ENCODE results near the gene HIC1.
"Not testable (repeated sequence)": the region's sequence is repeated elsewhere in the genome, so short reads cannot be mapped to it uniquely, and the experiment has no call there.

Gene HIC1, protein sequence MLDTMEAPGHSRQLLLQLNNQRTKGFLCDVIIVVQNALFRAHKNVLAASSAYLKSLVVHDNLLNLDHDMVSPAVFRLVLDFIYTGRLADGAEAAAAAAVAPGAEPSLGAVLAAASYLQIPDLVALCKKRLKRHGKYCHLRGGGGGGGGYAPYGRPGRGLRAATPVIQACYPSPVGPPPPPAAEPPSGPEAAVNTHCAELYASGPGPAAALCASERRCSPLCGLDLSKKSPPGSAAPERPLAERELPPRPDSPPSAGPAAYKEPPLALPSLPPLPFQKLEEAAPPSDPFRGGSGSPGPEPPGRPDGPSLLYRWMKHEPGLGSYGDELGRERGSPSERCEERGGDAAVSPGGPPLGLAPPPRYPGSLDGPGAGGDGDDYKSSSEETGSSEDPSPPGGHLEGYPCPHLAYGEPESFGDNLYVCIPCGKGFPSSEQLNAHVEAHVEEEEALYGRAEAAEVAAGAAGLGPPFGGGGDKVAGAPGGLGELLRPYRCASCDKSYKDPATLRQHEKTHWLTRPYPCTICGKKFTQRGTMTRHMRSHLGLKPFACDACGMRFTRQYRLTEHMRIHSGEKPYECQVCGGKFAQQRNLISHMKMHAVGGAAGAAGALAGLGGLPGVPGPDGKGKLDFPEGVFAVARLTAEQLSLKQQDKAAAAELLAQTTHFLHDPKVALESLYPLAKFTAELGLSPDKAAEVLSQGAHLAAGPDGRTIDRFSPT

DNA sequence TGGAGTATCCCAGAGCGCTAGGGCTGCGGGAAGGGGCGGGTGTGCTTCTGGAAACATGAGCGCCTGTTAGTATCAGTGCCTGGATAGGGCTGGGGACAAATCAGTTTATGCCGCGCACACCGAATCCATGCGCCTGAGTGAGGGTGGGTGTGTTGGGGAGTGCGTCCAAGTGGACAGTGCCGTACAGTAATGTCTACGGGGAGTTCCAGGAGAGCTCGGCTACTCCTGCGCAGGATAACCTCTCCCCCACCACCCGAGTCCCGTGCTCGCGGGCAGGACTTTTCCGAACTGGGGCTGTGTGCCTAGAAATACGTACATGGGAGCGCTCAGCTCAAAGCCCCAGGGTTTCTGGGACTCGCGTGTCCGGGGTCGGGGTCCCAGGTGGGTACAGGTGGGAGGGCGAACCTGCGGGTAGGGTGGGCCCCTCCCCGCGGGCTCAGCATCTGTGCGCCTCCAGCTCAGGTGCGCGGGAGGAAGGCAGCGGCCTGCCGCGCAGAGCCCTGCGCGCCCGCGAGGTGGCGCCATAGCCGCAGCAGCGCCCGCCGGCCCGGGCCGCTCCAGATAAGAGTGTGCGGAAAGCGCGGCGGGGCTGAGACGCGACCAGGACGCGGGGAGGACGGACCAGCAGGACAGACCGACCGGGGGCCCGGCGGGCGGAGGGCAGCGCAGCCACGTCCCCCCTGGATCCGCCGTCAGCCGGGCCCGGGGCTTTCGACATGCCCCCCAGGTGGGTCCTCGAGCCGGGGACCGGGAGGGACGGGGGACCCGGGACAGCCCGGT, at the start of gene HIC1:
Gene HIC1 (plus strand): TSS at position 592 of the 780 bp plus-strand sequence. CDS start 1,588 bp downstream, outside the sequence.
- DNase-seq (ENCODE audit: low read depth), result peak; percentile 72

DNA sequence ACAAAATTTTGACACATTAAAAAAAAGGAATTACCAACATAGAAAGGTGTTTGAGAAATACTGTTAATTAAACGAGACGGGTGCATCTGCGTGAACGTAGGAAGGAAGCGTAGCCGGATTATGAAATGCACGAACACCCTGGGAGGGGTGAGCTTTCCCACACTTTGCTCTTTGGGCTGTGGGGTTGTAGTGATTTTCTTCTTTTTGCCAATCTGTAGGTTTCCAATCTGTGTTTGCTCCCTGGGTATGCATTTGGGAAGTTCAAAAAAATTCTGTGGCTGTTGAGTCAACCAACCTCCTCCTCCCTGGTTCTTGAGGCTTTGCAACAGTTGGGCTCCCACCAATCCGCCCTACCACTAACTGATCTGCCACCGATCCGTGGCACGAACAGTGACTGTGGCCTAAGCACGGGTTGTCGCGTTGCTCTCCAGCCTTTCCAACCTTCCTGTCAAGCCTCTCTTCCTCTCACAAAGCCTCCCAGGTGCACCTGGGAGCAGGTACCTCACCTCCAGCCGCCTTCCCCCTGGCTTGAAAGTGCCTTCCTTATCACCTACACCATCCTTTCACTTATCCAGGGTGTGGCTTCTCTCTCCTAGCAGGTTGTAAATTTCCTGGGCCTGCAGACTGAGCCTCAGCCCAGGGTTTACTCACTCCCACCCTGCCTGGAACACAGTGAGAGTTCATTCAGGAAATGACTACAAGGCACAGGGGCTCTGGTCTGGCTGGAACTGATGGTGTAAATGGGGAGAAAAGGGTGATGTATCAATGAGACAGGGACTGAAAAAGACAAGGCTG, 46.4 kb upstream of the HIC1 start:
- no peak for DNase-seq (ENCODE audit: low read depth)

DNA sequence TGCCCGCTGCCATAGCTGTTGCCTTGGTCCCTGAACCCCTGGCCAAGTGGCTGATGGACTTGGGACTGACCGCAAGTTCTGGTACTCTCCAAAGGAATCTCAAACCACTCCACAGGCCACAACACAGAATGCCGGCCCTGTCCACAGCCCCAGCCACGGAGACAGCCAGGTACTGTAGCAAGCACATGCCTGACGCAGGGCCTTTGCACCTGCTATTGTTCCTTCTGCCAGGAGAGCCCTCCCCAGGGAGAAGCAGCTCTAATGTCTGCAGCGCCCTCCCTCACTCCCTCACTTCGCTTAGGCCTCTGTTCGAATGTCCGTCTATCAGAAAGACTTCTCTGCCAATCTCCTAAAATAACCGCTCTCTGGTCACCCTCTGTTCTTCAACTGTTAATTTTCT, 45.2 kb upstream of the HIC1 start:
- DNase-seq (ENCODE audit: low read depth), result no peak

DNA sequence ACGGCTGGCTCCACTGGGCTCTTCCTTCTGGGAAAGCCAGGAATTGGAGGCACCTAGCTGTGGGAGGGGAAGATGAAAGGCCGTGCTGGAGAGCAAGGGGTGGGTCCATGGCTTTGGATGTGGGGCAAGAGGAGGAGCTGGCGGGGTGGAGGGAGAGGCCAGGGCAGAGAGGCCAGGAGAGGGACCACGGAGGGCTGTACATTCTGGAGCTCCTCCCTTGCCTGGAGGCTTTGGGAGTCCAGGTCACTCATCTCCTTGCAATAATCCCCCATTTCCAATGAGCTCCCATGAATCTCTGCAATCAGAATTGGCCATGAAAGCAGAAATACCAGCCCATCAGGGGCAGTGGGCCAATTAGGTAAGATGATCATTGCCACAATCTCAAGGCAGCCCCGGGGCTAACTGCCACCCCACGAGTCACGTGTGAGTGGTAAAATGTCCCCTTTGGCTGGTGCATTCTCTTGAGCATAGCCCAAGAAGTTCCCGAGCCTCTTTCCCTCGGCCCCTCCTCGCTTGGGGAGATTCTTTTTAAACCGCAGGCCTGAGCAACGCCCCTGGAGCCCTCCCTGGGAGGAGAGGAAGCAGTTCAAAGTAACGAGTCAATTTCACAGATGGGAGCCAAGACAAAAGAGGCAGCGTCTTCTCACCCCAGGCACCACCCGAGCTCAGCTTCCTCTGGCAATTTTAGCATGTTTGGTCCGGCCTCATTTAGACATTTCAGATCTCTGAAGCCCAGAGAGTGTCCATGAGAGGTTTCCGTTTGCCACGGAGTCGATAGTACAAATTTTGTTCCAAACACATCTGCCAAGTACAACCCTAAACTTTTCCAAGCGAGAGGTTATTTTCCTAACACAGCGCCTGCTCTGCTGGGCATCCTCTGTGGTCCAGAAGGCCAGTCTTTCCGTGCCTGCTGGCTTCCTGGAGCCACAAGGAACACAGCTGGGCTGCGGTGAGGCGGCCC, 43.2 kb upstream of the HIC1 start:
- DNase-seq (ENCODE audit: low read depth), result no peak

DNA sequence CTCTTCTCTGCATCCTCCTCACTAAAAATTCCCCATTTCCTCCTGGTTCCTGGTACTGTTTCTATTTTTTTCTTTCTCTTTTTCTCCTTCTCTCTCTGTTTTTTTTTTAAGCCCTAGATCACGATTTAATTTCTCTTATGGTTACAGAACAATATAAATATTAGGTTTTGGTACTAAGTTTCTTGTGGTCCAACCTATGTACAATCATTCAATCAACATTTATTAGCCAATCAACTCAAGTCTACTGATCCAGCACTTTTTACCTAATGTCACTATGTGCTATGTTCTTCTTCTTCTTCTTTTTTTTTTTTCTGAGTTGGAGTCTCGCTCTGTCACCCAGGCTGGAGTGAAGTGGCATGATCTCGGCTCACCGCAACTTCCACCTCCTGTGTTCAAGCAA, 42.4 kb upstream of the HIC1 start:
- DNase-seq (ENCODE audit: low read depth), result no peak

DNA sequence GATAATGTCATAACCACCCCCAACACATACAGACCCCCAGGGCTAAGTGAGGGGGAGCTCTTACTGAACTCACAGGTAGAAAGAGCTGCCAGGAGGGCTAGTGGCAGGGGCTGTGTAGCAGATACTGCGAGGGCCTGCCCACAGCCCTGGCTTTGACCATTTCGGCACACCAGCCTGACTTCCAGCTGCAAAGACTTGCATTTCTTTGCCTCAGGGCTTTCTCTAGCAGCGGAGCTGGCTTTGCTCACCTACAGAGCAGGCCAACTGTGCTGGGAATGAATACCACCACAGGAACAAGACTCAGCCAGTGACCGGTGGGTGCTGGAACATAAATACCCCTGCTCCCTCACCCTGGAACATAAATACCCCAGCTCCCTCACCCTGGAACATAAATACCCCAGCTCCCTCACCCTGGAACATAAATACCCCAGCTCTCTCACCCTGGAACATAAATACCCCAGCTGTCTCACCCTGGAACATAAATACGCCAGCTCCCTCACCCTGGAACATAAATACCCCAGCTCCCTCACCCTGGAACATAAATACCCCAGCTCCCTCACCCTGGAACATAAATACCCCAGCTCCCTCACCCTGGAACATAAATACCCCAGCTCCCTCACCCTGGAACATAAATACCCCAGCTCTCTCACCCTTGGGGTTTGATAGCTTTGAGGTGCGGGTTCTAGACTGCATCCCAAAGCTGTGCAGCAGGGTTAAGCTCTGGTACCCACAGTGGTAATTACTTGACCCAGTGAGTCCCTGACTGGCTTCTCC, 41.5 kb upstream of the HIC1 start:
- DNase-seq (ENCODE audit: low read depth), result not testable (repeated sequence)

DNA sequence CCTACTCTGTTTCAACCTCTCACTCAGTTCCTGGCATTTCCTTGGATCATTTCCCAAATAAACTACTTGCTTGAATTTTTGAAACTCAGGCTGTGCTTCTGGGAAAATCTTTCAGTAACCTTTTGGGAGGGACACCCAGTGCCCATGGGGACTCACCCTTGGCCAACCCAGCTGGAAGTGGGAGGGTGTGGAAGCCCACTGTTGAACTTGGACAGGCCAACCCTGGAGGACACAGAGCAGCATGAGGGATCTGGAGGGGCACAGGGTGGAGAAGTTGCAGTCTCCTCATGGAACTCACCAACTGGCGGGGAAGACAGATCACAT, 40.9 kb upstream of the HIC1 start:
- DNase-seq (ENCODE audit: low read depth), result no peak

DNA sequence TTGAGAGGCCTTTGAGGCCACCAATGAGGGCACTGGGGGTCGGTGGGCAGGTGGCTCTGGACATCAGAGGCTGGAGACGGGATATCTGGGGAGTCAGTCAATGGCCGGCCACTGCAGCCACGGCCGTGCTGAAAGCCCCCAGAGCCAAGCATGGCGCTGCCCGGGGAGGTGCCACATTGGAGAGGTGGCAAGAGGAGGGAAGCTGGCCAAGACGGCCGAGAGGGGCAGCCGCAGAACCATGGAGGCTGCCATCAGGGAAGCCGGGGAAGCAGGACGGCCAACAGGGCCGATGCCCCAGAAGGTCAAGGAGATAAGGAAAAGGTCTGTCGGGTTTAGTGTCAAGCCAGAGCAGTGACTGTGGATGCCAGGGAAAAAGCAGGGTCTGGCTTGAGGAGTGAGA, 39.6 kb upstream of the HIC1 start:
- DNase-seq (ENCODE audit: low read depth), result no peak

DNA sequence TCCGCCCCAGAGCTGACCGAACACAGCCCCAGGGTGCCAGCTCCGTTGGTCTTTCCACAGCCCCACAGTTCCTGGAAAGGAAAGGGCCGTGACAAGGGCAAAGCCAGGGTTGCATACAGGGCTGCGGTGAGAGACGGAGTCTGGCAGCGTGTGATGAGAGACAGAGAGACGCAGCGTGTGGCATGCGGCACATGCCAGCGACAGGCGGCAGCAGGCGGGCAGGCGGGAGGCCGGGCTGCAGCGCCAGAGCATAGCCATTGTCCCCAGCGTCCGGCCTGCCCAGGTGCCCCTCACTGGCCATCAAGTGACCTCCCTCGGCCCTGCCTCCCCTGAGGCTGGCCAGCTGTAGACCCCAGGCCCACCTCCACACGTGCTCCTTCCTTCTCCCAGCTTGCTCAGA, 38.4 kb upstream of the HIC1 start:
- no peak for DNase-seq (ENCODE audit: low read depth)

DNA sequence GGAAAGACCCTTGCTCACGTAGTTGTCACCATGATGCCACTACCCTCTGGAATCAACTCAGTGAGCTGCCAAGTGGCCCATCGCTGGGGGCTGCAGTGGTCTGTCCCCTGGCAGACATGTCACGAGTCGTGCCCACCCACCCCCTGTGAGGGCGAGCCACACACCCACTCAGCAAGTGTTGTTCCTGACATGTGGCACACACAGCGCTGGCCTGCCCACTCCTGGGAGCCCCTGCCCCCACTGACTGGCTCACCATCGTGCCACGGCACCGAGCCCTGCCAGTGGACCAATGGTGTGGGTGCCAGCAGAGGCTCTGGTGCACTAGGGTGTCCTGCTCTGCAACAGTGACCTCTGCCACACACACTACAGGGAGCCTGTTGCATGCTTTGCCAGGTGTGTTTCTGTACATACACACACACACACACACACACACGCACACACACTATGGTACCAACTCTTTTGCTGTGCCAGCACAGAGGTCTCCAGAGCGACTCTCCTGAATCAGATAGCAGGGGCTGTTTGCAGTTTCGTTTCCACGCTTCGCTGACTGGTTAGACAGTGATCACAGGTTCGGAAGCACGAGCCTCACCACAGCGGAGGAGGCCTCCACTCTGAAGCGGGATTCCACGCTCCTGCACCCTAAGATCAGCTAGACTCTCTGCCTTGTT, 37.5 kb upstream of the HIC1 start:
- DNase-seq (ENCODE audit: low read depth), result no peak

DNA sequence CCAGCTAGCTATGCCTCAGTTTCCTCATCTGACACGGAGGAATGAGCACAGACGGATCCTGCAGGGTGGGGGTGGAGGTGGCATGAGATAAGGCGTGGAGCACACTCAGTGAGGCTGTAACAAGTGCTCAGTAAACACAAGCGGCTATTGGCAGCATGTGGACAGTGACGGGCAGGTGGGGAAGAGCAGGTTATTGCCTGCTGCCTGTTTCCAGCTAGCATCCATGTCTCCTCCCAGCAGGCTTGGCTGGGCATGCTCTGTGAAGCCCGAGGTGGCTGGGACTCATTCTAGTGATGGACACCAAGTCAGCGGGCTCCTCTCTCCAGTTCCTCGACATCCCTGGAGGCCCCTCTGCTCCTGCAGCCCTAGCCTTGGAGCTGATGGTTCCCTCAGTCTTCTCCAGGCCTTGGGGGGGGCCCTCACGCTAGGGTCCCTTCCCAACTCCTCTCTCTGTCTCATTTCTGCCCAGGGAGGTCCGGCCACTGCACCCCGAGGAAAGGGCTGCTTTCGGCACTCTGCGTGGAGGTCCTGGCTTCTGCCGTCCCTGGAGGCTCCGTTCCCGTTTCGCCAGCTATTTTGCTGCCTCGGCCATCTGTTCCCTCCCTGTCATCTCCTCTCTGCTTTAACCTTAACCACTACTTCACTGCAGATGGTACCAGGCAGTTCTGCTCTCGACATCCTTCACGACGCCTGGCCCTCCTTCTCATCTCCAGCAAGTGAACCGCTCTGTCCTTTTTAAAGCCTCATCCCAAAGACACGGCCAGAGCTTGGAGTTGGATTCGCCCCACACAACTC, 36.0 kb upstream of the HIC1 start:
- no peak for DNase-seq (ENCODE audit: low read depth)

DNA sequence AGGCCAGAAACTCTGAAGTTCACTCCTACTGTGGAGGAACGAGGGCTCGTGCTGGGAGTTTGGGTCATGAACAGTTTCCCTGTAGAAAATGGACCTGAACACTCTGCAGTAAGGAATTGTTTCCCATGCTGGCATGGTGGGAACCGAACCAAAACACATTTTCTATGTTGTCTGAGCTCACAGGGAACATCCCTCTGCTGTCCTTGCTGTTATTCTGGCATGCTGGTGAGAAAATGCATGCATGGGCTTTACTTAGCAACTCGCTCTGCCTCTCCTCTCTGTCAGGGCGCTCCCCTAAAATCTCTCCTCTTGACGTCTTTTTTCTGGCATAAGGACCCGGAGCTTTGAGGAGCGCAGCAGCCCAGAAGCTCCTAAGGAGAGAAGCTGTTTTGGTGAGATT, 35.2 kb upstream of the HIC1 start:
- DNase-seq (ENCODE audit: low read depth), result no peak

DNA sequence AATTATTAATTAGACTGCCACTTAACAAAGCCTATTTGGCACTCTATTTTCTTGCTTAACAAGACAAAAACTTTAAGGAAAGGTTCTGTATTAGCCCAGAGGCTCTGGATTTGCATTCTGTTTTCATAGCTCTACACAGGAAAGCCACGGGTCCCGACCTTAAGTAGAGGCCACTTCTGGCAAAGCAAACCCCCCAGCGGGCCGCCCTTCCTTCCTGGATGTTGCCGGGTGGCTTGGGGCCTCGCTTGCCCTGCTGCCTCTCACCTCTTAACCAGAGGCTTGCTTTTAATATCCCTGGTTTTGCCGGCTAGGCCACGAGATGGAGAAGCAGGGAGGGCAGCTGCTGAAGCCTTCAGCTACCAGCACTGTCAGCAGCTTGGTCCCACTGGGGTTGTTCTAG, 34.2 kb upstream of the HIC1 start:
- no peak for DNase-seq (ENCODE audit: low read depth)

DNA sequence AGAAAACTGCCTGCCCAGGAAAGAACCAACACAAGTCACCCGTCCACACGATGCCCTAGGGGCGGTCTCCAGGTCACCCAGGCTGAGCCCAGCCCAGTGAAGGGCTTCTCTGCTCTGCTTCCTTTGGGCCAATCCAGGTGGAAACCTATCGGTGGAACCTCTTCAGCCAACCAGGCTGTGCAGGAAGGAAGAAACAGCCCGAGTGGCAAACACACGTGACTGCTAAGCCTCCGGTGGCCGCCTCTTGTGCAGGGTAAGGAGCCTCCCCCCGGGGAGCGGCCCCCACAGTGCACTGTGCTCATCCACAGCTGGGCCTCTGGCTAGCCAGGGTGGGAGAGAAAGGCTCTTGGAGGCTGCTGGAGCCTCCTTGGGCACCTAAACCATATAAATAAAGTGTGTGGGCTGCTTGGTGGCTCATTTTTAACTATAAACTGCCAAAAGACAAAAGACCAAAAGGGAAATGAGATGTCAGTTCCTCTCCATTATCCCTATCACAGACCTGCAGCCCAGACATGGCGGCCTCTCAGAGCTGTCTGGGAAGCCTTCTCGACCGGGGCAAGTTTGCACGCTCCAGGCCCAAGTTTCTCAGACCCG, 32.2 kb upstream of the HIC1 start:
- no peak for DNase-seq (ENCODE audit: low read depth)

DNA sequence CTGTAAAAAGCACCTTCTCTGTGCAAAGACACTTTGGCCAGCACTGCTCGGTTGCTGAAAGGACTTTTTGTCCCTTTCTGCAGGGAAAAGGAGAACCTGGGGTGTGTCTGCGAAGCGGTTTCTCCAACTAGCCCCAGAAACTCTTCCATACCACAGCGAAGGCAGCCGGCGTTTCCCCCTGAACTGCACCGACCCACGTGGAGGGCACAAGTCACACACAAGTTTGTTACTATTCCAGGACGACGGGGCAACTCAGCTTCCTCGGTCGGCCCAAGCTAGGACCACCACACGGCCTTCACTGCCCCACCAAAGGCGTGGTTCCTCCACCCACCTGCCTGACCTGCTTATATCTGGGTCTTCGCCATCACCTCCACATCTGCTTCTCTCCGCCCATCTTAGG, 31.6 kb upstream of the HIC1 start:
- no peak for DNase-seq (ENCODE audit: low read depth)

DNA sequence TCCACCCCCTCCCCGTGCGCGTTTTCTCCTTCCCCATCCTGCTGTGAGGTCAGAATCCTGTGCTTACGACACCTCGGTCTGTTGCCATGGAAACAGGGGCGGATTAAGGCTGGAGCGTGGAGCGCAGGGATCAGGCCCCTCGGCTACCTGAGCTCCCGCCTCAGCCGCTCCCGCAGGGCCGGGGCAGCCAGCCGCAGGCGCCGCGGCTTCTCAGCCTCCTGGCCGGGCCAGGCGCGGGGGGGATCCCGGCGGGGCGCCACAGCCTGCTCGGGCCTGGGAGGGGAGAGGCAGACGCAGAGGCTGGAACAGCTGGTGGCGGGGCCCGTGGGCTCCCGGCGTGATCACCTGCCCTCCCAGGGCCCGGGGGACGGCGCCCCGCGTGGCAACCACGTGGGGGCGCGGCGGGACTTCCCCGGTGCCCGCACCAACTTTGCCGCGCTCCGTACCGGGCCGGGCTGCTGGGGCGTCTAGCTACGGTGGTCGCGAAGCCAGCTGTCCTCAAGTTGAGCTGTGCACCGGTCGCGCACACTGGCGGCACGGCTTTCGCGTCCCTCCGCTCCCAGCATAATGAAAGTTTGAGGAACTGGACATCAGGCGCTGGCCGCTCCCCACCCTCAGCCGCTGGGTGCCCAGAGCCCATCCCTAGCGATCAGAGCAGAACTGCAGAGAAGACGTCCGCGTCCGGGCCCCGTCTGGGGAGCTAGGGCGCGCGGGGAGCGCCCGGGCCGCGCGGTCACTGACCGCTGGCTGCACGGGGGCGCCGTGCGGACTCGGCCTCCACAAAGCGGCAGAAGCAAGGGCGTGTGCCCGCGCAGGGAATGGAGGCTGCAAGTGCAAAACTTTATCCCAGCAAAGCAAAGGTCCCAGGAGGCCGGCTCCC, 31.0 kb upstream of the HIC1 start:
- no peak for DNase-seq (ENCODE audit: low read depth)

DNA sequence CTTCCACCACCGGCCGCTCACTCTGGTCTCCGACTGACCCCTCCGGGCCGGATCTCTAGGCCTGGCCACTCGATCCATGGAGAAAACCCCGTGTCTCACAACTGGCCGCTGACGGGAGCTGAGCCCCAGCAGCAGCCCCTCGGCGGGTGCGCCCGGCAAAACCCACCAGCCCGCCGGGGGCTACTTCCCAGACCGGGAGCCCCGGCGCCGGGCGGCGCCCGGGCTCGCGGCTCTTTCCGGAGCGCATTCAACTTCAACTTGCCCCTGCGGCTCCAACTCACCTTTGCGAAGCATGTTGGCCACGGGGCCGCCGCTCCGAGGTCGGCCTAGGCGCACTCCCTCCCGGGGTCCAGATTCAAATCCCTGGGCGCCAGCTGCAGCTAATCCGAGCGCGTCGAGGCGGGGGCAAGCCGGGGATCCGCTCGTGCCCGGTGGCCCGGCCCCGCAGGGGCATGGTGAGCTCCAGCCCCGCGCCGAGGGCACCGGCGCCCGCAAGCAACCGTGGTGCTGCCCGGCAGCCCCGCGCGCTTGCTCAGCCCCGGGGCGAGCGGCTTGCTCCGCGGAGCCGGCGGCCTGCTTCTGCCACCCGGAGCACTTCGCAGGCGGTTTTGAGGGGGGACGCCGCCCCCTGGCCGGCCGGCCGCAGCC, 30.2 kb upstream of the HIC1 start:
- DNase-seq (ENCODE audit: low read depth), result no peak
